PC-3 (cell line): ENCODE measurements around the gene BAZ2B. TPM values are rescaled to one million over a fixed set of nuclear protein-coding genes. Genes with fewer than 3 reads are reported as not detected.
"Not testable (repeated sequence)": the region's sequence is repeated elsewhere in the genome, so short reads cannot be mapped to it uniquely, and the experiment has no call there.

ENCODE experiments used
- ATAC-seq: fragments of 200-7000 bp; cut with Tn5 transposase; 2 replicates; pipeline ENCODE4 v1.9.1; 2020; ENCODE audit warnings: mild to moderate bottlenecking, moderate library complexity
- BruUV-seq: library from RNA; stranded (reverse); fragments of 400-500 nt; replicated peaks from 2 replicates; lab custom pipeline; 2021; lab: Mats Ljungman, UMichigan
- CTCF ChIA-PET: fragments of 300-600 bp; sonication (Branson Sonifier 250); formaldehyde crosslinking; loops from one replicate; lab custom pipeline; 2022; ENCODE audit warnings: antibody characterized with exemption; lab: Charles Lee
- POLR2A ChIA-PET: fragments of 300-600 bp; sonication (Branson Sonifier 250); formaldehyde crosslinking; loops from one replicate; lab custom pipeline; 2022; ENCODE audit warnings: antibody characterized with exemption; ENCODE audit not compliant: unreplicated experiment; lab: Charles Lee
- DNase-seq: peaks from one replicate; pipeline ENCODE4 v3.0.0-alpha.2; 2015
- H2AFZ ChIP-seq: fragments of 300-600 bp; sonication (generic); 2 replicates; pipeline ENCODE4 v1.6.0; 2016; ENCODE audit warnings: antibody characterized with exemption, low read length
- H3F3A ChIP-seq: fragments of 300-600 bp; sonication (generic); one replicate; pipeline ENCODE4 v1.6.0; 2017; ENCODE audit warnings: antibody characterized with exemption, low read length, control low read depth, mild to moderate bottlenecking; ENCODE audit not compliant: unreplicated experiment
- H3K27ac ChIP-seq: fragments of 300-600 bp; sonication (generic); 2 replicates; pipeline ENCODE4 v1.5.1; 2016; ENCODE audit warnings: mild to moderate bottlenecking, low read length
- H3K27me3 ChIP-seq: fragments of 300-600 bp; sonication (generic); 2 replicates; pipeline ENCODE4 v1.6.1; 2016; ENCODE audit warnings: low read length, mixed read lengths
- H3K36me3 ChIP-seq: fragments of 300-600 bp; sonication (generic); 2 replicates; pipeline ENCODE4 v1.6.1; 2016; ENCODE audit warnings: low read depth, mixed run types, low read length, mixed read lengths
- H3K4me1 ChIP-seq: fragments of 300-600 bp; sonication (generic); 2 replicates; pipeline ENCODE4 v1.5.1; 2016; ENCODE audit warnings: low read length; ENCODE audit not compliant: insufficient read depth
- H3K4me2 ChIP-seq: fragments of 300-600 bp; sonication (generic); 2 replicates; pipeline ENCODE4 v1.6.0; 2016; ENCODE audit warnings: low read length
- H3K4me3 ChIP-seq: fragments of 300-600 bp; sonication (generic); 2 replicates; pipeline ENCODE4 v1.5.1; 2016; ENCODE audit warnings: mild to moderate bottlenecking, low read length, mixed read lengths
- H3K79me2 ChIP-seq: fragments of 300-600 bp; sonication (generic); 2 replicates; pipeline ENCODE4 v1.6.1; 2017; ENCODE audit warnings: low read length, mixed read lengths
- H3K9ac ChIP-seq: fragments of 300-600 bp; sonication (generic); 2 replicates; pipeline ENCODE4 v1.6.0; 2016; ENCODE audit warnings: mild to moderate bottlenecking, low read length
- H3K9me2 ChIP-seq: fragments of 300-600 bp; sonication (generic); replicated peaks from 2 replicates; pipeline ENCODE4 v1.6.1; 2016; ENCODE audit warnings: mixed run types, low read length, mixed read lengths
- H3K9me3 ChIP-seq: fragments of 300-600 bp; sonication (generic); 2 replicates; pipeline ENCODE4 v1.6.1; 2016; ENCODE audit warnings: low read length, mixed read lengths
- H4K20me1 ChIP-seq: fragments of 300-600 bp; sonication (generic); 2 replicates; pipeline ENCODE4 v1.6.1; 2016; ENCODE audit warnings: low read length, mixed read lengths
- EZH2 ChIP-seq: fragments of 300-600 bp; sonication (generic); IDR thresholded peaks from one replicate; pipeline ENCODE4 v1.6.1; 2017; ENCODE audit warnings: antibody characterized with exemption, mild to moderate bottlenecking, low read length; ENCODE audit not compliant: unreplicated experiment
- EZH2phosphoT487 ChIP-seq: fragments of 300-600 bp; sonication (generic); IDR thresholded peaks from 2 replicates; pipeline ENCODE4 v1.6.1; 2018; ENCODE audit warnings: mild to moderate bottlenecking, antibody characterized with exemption, low read length, borderline replicate concordance
- intact Hi-C: fragments of 100-400 bp; cut with micrococcal nuclease; formaldehyde crosslinking; loops from 2 replicates; pipeline ENCODE4 v1.9.0; 2023
- total RNA-seq: library from RNA; depleted of rRNA; stranded (reverse); fragments of >200 nt; gene quantifications from 2 replicates; pipeline ENCODE4 v1.2.3, GENCODE V29; 2014
- TF ChIP-seq, protein P1 (sequence below): fragments of 300-600 bp; sonication (generic); conservative IDR thresholded peaks from 2 replicates; pipeline ENCODE4 v1.5.1; 2017; ENCODE audit warnings: antibody characterized with exemption, low read depth, mild to moderate bottlenecking, low read length

The BAZ2B gene
- total RNA-seq, 1 experiment from 2014 or later, result 19.6 TPM

DNA sequence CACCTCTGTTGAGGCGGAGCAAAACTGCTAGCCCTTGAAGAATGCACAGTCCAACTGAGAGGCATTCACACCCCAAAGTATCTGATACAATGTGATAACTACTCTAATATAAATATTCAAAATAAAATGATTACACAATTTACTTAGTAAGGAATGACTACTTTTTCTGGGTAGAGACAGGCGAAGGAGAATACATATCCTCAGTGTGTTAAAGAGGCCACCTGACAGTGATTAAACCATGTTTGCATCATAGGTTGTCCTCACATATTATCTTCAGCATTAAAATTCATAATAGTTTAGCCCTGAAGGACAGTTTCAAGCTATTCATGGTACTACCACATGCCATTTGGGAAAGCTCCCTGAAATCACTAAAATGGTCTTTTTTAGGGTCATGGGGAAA, 16.9 kb upstream of the BAZ2B start:
- Histone ChIP-seq H3F3A (no peaks in the 10 kb centered on the region), H3K36me3 (no peaks in the 10 kb centered on the region), H3K9me3 (no peaks in the 10 kb centered on the region), H3K9ac (no peak overlapping the region), H3K4me1 (no peaks in the 10 kb centered on the region; the same call in 1 of the 2 replicates), H3K4me2 (no peak overlapping the region), H3K27ac (no peak overlapping the region), H3K79me2 (no peaks in the 10 kb centered on the region), H3K9me2 (no peaks in the 10 kb centered on the region), H3K27me3 (no peaks in the 10 kb centered on the region), H3K4me3 (no peak overlapping the region), H2AFZ (no peak overlapping the region), H4K20me1 (no peaks in the 10 kb centered on the region)
- ATAC-seq (no peak), DNase-seq (no peak)
- intact Hi-C loops, result no loop called here
- CTCF ChIA-PET, result no interaction called here
- no peak for TF ChIP-seq EZH2phosphoT487
- TF ChIP-seq, protein P1, sequence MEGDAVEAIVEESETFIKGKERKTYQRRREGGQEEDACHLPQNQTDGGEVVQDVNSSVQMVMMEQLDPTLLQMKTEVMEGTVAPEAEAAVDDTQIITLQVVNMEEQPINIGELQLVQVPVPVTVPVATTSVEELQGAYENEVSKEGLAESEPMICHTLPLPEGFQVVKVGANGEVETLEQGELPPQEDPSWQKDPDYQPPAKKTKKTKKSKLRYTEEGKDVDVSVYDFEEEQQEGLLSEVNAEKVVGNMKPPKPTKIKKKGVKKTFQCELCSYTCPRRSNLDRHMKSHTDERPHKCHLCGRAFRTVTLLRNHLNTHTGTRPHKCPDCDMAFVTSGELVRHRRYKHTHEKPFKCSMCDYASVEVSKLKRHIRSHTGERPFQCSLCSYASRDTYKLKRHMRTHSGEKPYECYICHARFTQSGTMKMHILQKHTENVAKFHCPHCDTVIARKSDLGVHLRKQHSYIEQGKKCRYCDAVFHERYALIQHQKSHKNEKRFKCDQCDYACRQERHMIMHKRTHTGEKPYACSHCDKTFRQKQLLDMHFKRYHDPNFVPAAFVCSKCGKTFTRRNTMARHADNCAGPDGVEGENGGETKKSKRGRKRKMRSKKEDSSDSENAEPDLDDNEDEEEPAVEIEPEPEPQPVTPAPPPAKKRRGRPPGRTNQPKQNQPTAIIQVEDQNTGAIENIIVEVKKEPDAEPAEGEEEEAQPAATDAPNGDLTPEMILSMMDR, result no peak
- TF ChIP-seq EZH2, result no peak
- POLR2A ChIA-PET, result no interaction called here
- BruUV-seq, result no TSS peak

GRCh38 chr2:159625628-159626027, 9.3 kb upstream of the BAZ2B start:
- H3K4me2 ChIP-seq, DNase-seq, BruUV-seq, H3K36me3 ChIP-seq, H3K9ac ChIP-seq, H3K27ac ChIP-seq, H3K27me3 ChIP-seq, H3F3A ChIP-seq, POLR2A ChIA-PET, CTCF ChIA-PET, H3K9me2 ChIP-seq, H3K9me3 ChIP-seq, H4K20me1 ChIP-seq, H3K4me3 ChIP-seq, H3K79me2 ChIP-seq, intact Hi-C loops, H2AFZ ChIP-seq, H3K4me1 ChIP-seq, ATAC-seq: not testable (repeated sequence)

- DNase-seq (no peak), ATAC-seq (no peak)
- Histone ChIP-seq H2AFZ (no peak overlapping the region), H3F3A (no peaks in the 10 kb centered on the region), H3K27ac (no peak overlapping the region), H3K4me2 (no peak overlapping the region), H3K36me3 (no peaks in the 10 kb centered on the region), H3K79me2 (no peaks in the 10 kb centered on the region), H3K9ac (no peak overlapping the region), H3K4me3 (no peak overlapping the region), H4K20me1 (no peaks in the 10 kb centered on the region), H3K4me1 (no peaks in the 10 kb centered on the region), H3K9me2 (no peaks in the 10 kb centered on the region), H3K9me3 (no peaks in the 10 kb centered on the region), H3K27me3 (no peaks in the 10 kb centered on the region)
- POLR2A ChIA-PET, result no interaction called here
- BruUV-seq, result no TSS peak
- TF ChIP-seq EZH2phosphoT487, result no peak
- TF ChIP-seq EZH2, result no peak
- TF ChIP-seq, protein P1, result no peak
- CTCF ChIA-PET, result no interaction called here
- intact Hi-C loops, result no loop called here
Measured at GRCh38 chr2:159623436-159623835, 7.1 kb upstream of the BAZ2B start.
